ENCODE data around the gene TFF1.
"Not testable (repeated sequence)": the region's sequence is repeated elsewhere in the genome, so short reads cannot be mapped to it uniquely, and the experiment has no call there.

Gene TFF1

DNA sequence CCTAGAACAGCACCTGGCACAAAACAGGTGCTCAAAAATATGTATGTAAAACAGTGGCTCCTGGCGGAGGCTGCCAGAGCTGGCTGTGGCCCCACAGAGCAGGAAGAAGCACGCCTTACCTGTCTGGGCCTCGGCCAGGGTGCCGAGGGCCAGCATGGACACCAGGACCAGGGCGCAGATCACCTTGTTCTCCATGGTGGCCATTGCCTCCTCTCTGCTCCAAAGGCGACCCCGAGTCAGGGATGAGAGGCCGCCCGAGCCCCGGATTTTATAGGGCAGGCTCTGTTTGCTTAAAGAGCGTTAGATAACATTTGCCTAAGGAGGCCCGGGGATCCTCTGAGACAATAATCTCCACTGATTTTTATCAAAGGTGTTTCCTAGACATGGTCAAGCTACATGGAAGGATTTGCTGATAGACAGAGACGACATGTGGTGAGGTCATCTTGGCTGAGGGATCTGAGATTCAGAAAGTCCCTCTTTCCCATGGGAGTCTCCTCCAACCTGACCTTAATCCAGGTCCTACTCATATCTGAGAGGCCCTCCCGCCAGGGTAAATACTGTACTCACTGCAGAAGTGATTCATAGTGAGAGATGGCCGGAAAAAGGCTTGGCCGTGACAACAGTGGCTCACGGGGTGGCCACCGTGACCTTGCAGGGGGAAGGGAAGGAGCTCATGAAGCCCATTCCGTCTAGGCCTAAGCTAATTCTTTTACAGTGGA lies at the start of gene TFF1:
Gene TFF1 (minus strand): TSS at position 244 of the 719 bp plus-strand sequence. CDS start 40 bp downstream, at position 204.
- peak; percentile 37 for DNase-seq (ENCODE audit: low read depth)

DNA sequence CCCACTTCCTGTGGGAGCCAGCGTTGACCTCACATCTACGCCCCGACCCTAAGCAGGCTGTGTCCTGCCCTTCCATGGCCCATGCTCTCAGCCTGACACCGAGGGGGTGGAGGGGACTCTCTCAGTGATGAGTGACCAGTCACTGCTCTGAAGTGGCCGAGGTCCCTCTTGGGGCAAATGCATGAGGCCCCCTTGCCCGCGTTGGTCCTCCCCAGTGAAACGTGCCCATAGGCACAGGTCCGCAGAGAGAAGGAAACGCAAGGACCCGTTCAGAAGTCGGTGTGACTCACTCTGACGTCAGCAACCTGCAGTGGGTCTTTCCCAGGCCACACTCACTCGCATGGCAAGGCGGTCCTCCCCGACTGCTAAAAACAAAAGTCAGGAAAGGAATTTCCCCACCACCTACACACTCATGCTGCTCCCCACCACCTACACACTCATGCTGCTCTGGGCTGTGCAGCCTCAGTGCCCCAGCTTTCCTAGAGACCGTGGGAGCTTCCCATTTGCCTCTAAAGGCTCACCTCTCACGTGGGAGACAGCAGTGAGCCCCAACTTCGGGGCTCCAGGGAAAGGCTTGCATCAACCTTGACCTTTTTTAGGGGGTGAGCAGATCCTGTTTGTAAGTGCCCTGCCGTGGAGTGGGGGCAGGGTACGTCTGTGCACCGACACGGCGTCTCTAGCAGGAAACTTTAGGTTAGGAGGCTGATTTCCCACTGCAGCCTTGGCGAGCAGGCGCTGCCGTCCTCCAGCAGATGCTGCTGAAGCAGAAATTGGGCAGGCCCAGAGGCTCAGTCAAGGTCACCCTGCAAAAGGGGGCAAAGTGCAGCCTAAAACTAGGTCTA lies 48.8 kb upstream of the TFF1 start:
- peak; percentile 82 for DNase-seq (ENCODE audit: low read depth)

DNA sequence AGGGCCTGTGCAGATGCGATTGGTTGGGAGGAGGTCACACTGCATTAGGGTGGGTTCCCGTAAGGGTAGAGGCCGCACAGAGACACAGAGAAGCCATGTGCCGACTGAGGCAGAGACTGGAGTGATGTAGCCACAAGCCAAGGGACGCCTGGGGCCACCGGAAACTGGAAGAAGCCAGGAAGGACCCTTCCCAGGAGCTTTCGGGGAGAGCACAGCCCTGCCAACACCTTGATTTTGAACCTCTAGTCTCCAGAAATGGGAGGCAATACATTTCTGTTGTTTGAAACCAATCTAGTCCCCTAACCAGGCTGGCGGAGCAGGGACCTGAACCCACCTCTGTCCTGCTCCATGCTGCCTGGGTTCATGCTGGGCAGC lies 48.2 kb upstream of the TFF1 start:
- no peak for DNase-seq (ENCODE audit: low read depth)

DNA sequence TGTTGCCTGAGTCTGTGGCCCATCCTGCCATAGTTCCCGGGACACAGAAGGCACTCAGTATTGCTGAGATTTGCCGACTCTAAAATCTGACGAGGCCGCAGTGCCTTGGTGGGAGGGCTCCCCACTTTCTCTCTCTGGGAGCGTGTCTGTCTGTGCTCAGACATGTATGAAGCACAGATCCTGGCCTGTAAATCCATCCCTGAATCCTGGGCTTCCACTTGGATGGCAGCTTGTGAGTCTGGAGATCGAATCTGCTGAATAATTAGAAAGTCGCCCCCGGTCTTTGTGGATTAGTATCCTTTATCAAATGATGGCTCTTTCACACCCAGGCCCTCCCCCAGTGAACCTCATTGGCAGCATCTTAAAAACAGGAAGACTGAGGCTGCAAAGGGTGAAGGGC lies 47.7 kb upstream of the TFF1 start:
- no peak for DNase-seq (ENCODE audit: low read depth)

DNA sequence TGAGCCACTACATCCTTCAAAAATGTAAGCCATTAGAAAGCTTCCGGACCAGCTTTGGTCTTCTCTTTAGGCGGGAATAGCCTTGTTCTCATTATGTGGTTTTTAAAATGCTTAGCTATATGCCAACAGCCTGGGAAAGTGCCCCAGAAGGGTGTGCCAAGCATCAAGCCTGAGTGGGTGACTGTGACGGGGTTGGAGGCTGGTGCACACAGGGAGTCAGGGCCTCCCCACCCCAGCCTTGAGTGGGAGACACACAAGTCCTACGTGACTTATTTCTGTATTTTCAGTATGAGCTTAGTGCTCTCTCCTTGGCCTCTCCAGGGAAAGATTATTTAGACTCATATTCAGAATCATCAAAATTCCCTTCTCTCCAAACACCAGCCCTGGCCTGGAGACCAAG lies 47.2 kb upstream of the TFF1 start:
- DNase-seq (ENCODE audit: low read depth), result no peak

DNA sequence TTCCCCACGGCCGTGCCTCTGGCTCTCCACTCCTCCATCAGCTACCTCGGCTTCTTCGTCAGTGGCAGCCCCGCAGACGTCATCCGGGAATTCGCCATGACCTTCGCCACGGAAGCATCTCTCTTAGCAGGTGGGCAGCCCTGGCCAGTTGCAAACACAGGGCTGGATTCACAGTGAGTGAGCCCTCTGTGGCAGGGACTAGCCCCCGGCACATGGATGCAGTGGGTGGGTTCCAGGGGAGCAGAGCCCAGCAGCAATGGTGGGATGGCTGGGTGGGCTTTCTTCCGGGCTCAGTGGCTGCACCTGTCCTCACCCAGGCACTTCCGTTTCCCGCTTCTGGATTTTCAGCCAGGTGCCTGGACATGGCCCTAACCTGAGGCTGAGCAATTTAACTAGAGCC lies 46.8 kb upstream of the TFF1 start:
- DNase-seq (ENCODE audit: low read depth), result no peak

DNA sequence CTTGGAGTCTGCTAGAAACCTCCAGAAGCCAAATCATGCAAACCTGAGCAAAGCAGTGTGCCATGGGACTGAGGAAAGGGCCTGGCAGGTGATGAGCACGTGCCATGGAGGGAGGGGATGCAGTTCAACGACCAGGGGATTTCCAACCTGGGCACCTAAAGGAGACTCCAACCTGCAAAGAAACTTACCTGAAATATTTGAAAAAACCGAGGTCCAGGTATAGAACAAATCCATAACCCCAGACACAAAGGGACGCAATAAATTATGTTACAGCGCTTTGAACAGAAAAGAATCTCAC lies 46.2 kb upstream of the TFF1 start:
- no peak for DNase-seq (ENCODE audit: low read depth)

DNA sequence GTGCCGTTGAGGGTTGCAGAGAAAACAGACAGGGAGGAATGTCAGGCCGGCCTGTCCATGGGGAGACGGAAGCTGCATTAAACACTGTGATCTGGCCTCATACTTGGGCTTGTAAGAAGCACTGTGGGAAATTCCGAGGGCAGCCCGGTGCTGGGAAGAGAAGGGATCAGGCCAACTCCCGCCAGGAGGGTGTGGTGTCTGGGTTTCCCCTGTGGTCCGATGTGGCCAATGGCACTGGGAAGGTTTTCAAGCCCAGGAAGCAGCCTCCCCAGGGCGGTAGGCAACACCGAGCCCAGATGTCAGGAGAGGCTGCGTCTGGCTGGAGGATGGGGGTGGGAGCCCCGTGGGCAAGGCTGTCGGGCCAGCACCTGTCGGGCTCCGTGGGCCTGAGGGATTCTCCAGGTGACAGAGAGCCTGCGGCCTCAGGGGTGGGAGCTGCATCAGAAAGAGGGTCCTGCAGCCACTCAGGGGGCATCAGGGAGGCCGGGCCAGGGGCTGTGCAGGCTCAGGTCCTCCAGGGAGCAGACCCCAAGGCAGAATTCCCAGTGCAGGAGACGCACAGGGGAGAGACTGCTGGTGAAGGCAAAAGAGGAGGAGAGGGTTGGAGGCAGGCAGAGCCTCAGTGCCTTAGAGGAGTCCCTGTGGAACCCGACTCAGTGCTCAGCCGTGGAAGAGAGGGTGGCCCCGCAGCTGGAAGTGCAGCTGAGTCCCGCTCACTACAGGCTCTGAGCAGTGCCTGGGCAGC lies 45.7 kb upstream of the TFF1 start:
- no peak for DNase-seq (ENCODE audit: low read depth)

DNA sequence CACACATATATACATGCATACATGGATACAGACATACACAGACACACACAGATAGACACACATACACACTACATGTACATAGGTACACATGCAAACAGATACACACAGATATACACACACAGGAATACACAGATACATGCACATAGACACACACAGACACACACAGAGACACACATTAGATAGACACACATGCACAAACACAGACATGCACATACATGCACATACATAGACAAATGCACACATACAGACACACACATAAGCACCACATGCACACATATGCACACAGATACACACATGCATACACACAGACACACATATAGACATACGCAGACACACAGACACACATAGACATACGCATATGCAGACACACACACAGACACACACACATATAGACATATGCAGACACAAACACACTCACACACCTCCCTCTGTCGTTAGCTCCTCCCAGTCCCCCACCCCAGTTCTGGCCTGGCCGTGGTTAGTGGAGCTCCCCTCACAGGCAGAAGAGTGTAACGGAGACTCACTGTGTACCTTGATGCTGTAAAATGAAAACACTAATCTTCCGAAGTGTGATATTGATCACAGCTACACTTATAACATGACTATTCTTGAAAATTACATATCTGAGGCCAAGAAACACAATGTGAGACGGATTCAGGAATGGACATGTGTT lies 45.0 kb upstream of the TFF1 start:
- no peak for DNase-seq (ENCODE audit: low read depth)

DNA sequence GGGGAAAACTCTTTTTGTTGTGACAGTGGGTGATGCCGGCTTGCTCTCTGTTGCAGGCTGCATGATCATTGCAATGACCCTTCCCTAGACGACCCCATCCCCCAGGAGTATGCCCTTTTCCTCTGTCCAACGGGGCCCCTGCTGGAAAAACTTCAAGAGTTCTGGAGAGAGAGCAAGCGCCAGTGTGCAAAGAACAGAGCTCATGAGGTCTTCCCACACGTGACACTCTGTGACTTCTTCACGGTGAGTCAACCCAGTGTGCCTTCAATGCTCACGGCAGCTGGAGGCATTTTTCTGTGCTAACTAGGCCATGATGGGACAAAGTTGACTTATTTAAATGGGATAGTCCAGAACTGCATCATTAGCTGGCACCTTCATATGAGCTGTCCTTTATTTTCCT lies 43.0 kb upstream of the TFF1 start:
- DNase-seq (ENCODE audit: low read depth), result no peak

DNA sequence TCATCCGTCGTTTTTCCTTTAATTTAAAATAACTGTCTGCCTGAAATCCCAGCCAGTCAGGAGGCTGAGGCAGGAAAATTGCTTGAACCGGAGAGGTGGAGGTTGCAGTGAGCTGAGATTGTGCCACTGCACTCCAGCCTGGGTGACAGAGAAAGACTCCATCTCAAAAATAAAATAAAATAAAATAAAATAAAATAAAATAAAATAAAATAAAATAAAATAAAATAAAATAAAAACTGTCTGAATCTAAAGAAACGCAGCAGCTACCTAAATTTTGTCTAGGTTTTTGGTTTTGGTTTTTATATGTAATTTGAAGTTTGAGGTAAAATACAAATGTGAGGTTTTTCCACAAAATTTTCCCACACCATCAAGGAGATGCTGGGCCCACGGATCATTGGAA lies 42.4 kb upstream of the TFF1 start:
- not testable (repeated sequence) for DNase-seq (ENCODE audit: low read depth)

DNA sequence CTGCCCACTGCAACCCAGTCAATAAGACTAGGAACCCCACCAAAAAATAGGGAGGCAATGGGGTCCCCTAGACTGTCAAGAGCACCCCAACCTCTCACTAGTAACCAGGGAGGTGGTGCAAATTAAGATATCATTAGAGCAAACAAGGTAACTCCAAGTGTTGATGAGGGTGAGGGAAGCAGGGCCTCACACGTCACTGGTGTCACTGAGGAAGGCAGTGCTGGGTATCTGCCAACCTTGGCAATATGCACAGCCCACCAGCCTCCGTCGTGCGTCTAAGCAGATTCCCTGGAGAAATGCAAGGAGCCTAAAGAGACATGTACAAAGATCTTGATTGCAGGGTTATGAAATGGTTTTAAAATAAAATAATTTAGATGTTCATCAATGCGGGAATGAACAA lies 41.1 kb upstream of the TFF1 start:
- DNase-seq (ENCODE audit: low read depth), result no peak

DNA sequence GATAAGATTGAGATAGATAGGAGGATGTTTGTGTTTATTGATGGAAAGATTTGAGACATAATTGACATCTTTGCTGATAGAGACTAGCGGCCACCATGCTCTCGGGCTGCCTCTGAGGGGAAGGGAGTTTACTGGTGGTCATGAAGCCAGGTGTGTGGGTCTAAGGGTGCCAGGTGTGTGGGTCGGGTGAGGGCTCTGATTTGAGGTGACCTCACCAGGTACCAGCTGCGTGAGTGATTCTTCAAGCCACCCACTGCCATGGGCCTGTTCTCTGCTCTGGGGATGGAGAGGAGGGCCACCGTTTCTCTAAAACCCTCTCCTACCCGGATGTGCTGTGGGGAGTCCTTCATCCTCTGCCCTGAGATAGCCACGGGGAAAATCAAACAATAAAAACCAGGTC lies 40.5 kb upstream of the TFF1 start:
- DNase-seq (ENCODE audit: low read depth), result no peak

DNA sequence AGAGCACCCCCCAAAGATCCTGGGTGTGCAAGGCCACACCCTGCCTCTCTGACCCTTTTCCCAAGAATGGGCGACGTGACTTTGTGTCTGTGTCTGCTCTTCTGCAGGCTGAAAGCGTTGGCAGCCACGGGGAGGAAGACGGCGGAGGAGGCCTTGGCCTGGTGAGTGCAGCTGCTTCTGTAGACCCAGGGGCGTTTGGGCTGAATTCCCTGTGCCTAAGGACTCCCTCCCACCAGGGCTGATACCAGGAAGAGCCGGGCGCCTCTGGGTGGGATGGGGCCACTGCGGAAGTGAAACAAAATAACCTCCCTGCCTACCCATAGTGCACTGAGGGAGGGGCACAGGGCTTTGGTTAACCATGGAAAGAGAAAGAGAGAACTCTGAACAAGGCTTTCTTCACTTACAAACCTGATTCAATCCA lies 39.9 kb upstream of the TFF1 start:
- no peak for DNase-seq (ENCODE audit: low read depth)

DNA sequence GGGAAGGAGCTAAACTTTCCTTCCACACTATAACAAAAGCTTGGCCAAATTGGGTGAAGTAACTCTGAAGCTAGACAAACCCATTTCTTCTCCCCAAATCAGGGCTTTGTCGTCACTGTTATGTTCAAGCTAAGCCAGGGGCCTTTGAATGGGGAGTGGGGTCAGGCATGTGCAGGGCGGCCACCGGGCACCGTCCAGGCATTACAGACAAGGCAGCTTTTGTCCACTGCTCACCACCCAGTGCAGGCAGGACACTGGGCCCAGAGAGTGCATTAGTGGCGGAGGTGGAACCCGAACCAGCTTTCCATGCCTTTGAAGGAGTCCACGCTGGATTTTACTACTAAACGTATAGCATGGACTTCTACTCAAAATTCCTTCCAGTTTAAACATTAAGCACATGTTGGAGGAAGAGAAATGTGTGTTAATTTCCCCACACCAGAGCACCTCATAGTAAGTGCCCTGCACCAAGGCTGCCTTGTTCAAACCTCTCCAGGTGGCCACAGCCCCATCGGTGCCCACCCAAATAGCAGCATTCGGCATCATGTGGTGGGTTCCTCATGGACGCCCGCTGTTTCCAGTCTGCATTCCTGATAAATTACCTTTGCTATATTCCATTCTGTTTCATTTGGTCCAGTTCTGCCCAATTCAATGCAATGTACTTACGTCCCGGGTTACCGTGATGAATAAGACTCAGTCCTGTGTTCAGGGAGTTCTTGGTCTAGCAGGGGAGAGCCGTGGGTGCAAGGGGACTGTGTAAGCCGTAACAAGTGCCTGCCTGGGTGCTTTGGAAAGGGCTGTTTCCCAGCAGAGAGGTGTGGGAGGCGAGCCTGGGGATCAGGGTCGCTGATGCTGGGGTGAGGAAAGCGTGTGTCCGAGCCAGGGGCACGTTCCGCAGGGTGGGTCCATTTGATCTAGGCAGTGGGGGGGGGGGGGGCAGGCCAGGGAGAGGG lies 39.0 kb upstream of the TFF1 start:
- no peak for DNase-seq (ENCODE audit: low read depth)

DNA sequence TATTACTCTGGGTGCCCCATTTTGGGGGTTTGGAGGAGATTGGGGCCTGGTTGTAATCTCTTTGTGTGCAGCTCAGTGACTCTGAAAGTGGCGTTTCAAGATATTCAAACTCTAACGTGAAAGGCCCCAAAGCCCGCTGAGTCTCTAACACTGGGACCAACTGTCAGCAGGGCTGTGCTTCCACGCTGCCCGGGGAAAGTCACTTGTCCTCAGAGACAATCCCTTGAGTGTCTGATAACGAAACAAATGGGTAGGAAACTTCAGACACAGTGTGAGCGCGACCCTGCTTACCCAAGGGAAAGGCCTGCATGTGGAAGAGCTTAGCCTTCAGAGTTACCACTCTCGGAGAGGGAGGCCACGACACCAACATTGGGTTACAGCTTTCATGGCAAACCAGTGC lies 38.2 kb upstream of the TFF1 start:
- no peak for DNase-seq (ENCODE audit: low read depth)

DNA sequence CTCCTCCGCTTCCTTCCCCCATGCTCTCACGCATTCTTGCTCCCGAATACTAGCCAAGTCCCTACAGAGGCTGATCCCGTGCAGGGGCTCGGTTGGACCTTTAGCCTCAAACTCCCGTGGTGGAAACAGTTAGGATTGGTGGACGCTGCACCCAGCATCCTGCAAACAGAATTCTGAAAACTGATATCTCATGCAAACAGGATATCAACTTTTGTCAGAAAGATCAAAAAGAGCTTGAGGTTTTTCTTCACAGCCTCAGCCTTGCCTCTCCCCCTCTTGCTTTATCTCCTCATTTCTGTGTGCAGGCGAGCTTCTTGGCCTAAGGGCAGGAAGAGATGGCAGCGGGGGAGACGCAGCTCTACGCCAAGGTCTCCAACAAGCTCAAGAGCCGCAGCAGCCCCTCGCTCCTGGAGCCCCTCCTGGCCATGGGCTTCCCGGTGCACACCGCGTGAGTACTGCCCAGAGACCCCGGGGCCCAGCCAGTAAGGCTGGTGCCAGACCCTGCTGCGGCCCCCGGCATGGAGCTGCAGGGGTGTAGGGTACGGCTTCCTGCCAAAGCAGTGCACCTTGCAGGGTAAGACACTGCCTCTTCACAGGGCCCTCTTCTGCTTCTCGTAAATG lies 37.4 kb upstream of the TFF1 start, which contains the start of gene UBASH3A:
Gene UBASH3A (plus strand): TSS at position 292 of the 621 bp plus-strand sequence. CDS start 44 bp downstream, at position 336.
- no peak for DNase-seq (ENCODE audit: low read depth)

DNA sequence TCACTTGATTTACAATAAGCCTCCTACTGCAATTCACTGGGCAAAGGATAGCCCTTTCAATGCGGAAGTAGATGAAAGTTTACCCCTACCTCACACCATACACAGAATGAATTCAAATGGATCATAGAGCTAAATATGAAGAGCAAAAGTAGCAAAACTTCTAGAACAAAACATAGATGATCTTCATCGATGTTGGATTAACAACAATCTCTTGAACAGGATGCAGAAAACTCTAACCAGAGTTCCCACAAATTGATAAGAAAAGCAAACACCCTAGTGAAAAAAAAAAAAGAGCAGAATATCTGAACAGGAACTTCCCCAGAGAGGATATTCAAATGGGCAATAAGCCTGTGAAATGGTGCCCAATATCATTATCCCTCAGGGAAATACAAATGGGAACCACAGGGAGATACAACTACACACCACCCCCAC lies 35.5 kb upstream of the TFF1 start:
- no peak for DNase-seq (ENCODE audit: low read depth)

DNA sequence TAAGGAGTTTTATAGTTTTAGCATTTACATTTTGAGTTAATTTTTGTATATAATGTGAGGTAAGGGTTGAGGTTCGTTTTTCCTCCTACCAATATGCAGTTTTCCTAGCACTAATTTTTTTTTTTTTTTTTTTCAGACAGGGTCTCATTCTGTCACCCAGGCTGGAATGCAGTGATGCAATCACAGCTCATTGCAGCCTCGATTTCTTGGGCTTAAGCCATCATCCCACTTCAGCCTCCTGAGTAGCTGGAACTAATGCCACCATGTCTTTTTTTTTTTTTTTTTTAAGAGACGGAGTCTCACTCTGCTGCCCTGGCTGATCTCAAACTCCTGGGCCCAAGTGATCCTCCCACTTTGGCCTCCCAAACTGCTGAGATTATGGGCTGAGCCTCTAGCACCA lies 34.8 kb upstream of the TFF1 start:
- DNase-seq (ENCODE audit: low read depth), result no peak

DNA sequence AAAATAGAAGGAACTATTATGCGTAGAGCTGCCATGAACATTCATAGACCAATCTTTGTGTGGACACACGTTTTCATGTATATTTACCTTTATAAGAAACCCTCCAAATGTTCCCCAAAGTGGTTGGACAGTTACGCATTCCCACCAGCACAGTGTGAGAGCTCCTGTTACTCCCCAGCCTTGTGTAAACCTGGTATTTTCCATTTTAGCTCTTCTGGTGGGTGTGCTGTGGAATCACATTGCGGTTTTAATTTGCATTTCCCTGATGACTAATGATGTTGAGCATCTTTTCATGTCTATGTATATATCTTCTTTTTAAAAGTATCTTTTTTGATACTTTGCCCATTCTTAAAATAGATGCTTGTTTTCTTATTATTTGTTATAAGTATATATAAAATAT lies 34.2 kb upstream of the TFF1 start:
- peak; percentile 22 for DNase-seq (ENCODE audit: low read depth)

Measured in ELR (cell line).